HCT116 (cell line): ENCODE data around the gene INPP5F. TPM values are rescaled to one million over a fixed set of nuclear protein-coding genes. Genes with fewer than 3 reads are reported as not detected.

Source experiments
- ATF3 ChIP-seq: IDR thresholded peaks from 2 replicates; pipeline ENCODE4 v1.6.1; 2012
- EGR1 ChIP-seq: IDR thresholded peaks from 2 replicates; pipeline ENCODE4 v1.6.1; 2012; ENCODE audit warnings: low read depth
- ELF1 ChIP-seq: IDR thresholded peaks from 2 replicates; pipeline ENCODE4 v1.6.1; 2012; ENCODE audit warnings: low read depth, borderline replicate concordance
- EZH2phosphoT487 ChIP-seq: fragments of 200-600 bp; IDR thresholded peaks from 2 replicates; pipeline ENCODE4 v1.6.1; 2018; ENCODE audit warnings: antibody characterized with exemption, borderline replicate concordance
- FOSL1 ChIP-seq: IDR thresholded peaks from 2 replicates; pipeline ENCODE4 v1.6.1; 2012; ENCODE audit warnings: low read depth
- JUND ChIP-seq: IDR thresholded peaks from 2 replicates; pipeline ENCODE4 v1.6.1; 2012
- POLR2A ChIP-seq: IDR thresholded peaks from 2 replicates; pipeline ENCODE4 v1.7.0; 2011; ENCODE audit warnings: borderline replicate concordance; ENCODE audit not compliant: insufficient read depth, insufficient read length; ENCODE audit errors: extremely low read depth
- POLR2AphosphoS5 ChIP-seq: IDR thresholded peaks from 2 replicates; pipeline ENCODE4 v1.6.1; 2011; ENCODE audit warnings: mild to moderate bottlenecking, low read depth, low read length, moderate library complexity
- RAD21 ChIP-seq: IDR thresholded peaks from 2 replicates; pipeline ENCODE4 v1.6.1; 2012; ENCODE audit warnings: low read depth, mild to moderate bottlenecking
- REST ChIP-seq: IDR thresholded peaks from 2 replicates; pipeline ENCODE4 v1.6.1; 2012; ENCODE audit warnings: low read depth
- SIN3A ChIP-seq: IDR thresholded peaks from 2 replicates; pipeline ENCODE4 v1.6.1; 2012; ENCODE audit warnings: low read depth
- SRF ChIP-seq: IDR thresholded peaks from 2 replicates; pipeline ENCODE4 v1.6.1; 2012; ENCODE audit warnings: low read depth
- TCF7L2 ChIP-seq: IDR thresholded peaks from 2 replicates; pipeline ENCODE4 v1.7.0; 2011; ENCODE audit warnings: borderline replicate concordance, inconsistent platforms; ENCODE audit not compliant: insufficient read depth, insufficient read length; ENCODE audit errors: extremely low read depth
- YY1 ChIP-seq: IDR thresholded peaks from 2 replicates; pipeline ENCODE4 v1.6.1; 2011; ENCODE audit warnings: low read length, low read depth, moderate library complexity, mild to moderate bottlenecking; ENCODE audit not compliant: insufficient replicate concordance; ENCODE audit errors: extremely low read depth
- total RNA-seq: library from RNA; stranded (reverse); gene quantifications from one replicate; pipeline ENCODE4 v1.2.1, GENCODE V29; 2021; ENCODE audit not compliant: unreplicated experiment

The INPP5F gene
- total RNA-seq, 1 experiment from 2014 or later: 21.6 TPM

- no peak for TF ChIP-seq YY1
- no peak for TF ChIP-seq RAD21
- TF ChIP-seq POLR2A: no peak
- no peak for TF ChIP-seq EZH2phosphoT487
- no peak for TF ChIP-seq TCF7L2
- peak; percentile 42; the same call in 1 of the 2 replicates for TF ChIP-seq SIN3A
- TF ChIP-seq ATF3: no peak
- no peak for TF ChIP-seq EGR1
- TF ChIP-seq SRF: peak; percentile 55; the same call in 1 of the 2 replicates
- TF ChIP-seq POLR2AphosphoS5: no peak
- TF ChIP-seq FOSL1: peak; percentile 83
- no peak for TF ChIP-seq REST
- peak; percentile 86 for TF ChIP-seq JUND
- TF ChIP-seq ELF1: no peak
Measured at GRCh38 chr10:119734396-119735332, 8.8 kb downstream of the INPP5F start (continued).
